Kidney epithelial cell (primary cell): ENCODE measurements around the gene MOB2. TPM values are rescaled to one million over a fixed set of nuclear protein-coding genes. Genes with fewer than 3 reads are reported as not detected.
"Not testable (repeated sequence)": the region's sequence is repeated elsewhere in the genome, so short reads cannot be mapped to it uniquely, and the experiment has no call there.

Source experiments
- DNase-seq: peaks from one replicate; pipeline ENCODE4 v3.0.0-alpha.2; 2010; ENCODE audit warnings: low read depth
- H3K27me3 ChIP-seq: 2 replicates; pipeline ENCODE4 v1.6.0; 2011; ENCODE audit warnings: low read length; ENCODE audit not compliant: control insufficient read depth, insufficient read depth
- H3K36me3 ChIP-seq: 2 replicates; pipeline ENCODE4 v1.5.1; 2011; ENCODE audit warnings: low read length; ENCODE audit not compliant: control insufficient read depth, insufficient read depth
- H3K4me3 ChIP-seq: 2 replicates; pipeline ENCODE4 v1.5.1; 2011; ENCODE audit warnings: low read depth, mild to moderate bottlenecking, control low read depth, low read length
- total RNA-seq: library from RNA; depleted of rRNA; stranded (reverse); fragments of >200 nt; gene quantifications from 2 replicates; pipeline ENCODE4 v1.2.3, GENCODE V29; 2015
- TF ChIP-seq, protein P1 (sequence below): IDR thresholded peaks from 2 replicates; pipeline ENCODE4 v1.5.1; 2011; ENCODE audit warnings: mild to moderate bottlenecking, moderate library complexity, low read length, control low read depth, inconsistent platforms; ENCODE audit not compliant: insufficient read depth, poor library complexity, severe bottlenecking

The MOB2 gene
- total RNA-seq, 1 donor from 2014 or later, result 18.1 TPM

DNA sequence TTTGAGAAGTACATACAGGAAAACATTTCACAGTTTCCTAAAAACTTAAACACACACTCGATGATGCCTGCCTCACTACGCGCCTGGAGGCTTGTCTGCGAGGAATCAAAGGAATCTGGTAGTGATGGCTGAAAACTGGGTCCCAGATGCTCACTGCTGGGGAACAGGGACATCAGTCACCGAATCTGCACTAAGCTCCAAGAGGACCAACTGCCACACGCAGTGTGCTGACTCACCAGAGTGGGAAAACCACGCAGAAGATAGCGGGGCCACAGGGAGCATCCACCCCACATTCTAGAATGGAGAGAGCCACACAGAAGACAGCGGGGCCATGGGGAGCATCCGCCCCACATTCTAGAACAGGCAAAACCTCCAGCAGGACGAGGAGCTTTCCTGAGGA, 24.3 kb upstream of the MOB2 start:
- TF ChIP-seq, protein P1, sequence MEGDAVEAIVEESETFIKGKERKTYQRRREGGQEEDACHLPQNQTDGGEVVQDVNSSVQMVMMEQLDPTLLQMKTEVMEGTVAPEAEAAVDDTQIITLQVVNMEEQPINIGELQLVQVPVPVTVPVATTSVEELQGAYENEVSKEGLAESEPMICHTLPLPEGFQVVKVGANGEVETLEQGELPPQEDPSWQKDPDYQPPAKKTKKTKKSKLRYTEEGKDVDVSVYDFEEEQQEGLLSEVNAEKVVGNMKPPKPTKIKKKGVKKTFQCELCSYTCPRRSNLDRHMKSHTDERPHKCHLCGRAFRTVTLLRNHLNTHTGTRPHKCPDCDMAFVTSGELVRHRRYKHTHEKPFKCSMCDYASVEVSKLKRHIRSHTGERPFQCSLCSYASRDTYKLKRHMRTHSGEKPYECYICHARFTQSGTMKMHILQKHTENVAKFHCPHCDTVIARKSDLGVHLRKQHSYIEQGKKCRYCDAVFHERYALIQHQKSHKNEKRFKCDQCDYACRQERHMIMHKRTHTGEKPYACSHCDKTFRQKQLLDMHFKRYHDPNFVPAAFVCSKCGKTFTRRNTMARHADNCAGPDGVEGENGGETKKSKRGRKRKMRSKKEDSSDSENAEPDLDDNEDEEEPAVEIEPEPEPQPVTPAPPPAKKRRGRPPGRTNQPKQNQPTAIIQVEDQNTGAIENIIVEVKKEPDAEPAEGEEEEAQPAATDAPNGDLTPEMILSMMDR, result no peak
- H3K4me3 ChIP-seq, result no peak overlapping the region
- no peaks in the 10 kb centered on the region for H3K27me3 ChIP-seq
- no peak for DNase-seq
- no peaks in the 10 kb centered on the region for H3K36me3 ChIP-seq

DNA sequence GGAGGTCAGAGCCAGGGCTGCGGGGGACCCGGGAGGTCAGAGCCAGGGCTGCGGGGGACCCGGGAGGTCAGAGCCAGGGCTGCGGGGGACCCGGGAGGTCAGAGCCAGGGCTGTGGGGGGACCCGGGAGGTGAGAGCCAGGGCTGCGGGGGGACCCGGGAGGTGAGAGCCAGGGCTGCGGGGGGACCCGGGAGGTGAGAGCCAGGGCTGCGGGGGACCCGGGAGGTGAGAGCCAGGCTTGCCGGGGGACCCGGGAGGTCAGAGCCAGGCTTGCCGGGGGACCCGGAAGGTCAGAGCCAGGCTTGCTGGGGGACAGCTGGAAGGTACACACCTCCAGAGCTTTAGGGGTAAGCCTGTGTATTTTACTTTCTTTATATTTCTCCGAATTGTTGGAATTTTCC, 23.8 kb upstream of the MOB2 start:
- H3K4me3 ChIP-seq, H3K27me3 ChIP-seq, DNase-seq, H3K36me3 ChIP-seq: not testable (repeated sequence)

DNA sequence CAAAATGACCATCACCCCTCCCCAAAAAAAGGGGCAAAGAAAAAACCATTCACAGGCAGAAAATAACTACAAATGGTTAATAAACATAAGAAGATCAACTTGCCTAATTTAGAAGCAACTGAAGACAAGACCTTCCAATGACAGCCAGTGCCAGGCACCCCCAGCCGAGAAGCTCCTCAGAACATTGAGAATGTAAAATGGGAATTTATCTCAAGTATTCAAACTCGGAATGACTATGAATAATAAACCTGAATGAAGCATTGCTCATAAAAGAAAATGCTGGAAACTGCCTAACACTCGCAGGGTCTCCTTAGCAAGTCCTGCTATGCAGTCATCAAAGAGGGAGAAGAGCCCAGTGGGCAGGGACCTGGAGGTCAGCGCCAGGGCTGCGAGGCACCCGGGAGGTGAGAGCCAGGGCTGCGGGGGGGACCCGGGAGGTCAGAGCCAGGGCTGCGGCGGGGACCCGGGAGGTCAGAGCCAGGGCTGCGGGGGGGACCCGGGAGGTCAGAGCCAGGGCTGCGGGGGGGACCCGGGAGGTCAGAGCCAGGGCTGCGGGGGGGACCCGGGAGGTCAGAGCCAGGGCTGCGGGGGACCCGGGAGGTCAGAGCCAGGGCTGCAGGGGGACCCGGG, 23.2 kb upstream of the MOB2 start:
- H3K36me3 ChIP-seq, result no peaks in the 10 kb centered on the region
- H3K4me3 ChIP-seq, result no peak overlapping the region
- TF ChIP-seq, protein P1, result no peak
- no peak for DNase-seq
- H3K27me3 ChIP-seq, result no peaks in the 10 kb centered on the region

DNA sequence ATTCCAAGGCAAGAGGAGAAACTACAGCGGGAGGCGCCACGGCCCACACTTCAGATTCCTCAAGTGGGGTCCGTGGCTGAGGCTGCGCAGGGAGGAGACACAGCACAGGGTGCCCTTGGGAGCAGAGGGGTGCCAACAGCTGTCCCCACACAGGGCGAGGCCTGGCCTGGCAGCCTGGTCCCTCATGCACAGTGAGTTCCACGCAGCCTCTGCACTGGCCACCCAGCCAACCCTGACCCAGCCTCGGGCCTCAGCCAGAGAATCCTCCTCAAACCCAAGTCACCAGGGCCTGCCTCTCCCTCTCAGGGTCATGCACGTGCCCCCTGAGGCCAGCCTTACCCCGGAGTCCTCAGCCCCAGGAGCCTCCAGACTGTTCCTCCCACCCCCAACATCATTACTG, 22.4 kb upstream of the MOB2 start:
- H3K36me3 ChIP-seq, result no peaks in the 10 kb centered on the region
- no peak overlapping the region for H3K4me3 ChIP-seq
- TF ChIP-seq, protein P1, result no peak
- DNase-seq, result no peak
- H3K27me3 ChIP-seq, result no peaks in the 10 kb centered on the region

DNA sequence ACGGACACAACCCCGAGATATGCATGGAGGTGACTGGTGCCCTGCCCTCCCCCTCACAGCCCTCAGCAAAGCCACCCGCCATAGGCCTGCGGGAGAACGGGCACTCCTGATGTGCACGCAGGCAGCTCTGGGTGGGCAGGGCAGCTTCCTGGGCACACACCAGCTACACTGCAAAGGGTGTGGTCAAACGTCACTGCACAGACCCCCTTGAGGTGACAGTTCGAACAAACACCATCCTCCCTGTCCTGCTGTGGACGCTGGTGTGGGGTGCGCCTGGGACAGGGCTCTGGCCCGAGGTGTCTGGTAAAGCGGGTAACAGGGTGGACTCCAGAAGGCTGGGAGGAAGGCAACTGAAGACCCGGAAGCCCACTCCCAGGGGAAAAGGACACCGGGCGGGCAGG, 21.9 kb upstream of the MOB2 start:
- TF ChIP-seq, protein P1, result no peak
- Histone ChIP-seq H3K4me3 (no peak overlapping the region), H3K27me3 (no peaks in the 10 kb centered on the region), H3K36me3 (no peaks in the 10 kb centered on the region)
- no peak for DNase-seq

DNA sequence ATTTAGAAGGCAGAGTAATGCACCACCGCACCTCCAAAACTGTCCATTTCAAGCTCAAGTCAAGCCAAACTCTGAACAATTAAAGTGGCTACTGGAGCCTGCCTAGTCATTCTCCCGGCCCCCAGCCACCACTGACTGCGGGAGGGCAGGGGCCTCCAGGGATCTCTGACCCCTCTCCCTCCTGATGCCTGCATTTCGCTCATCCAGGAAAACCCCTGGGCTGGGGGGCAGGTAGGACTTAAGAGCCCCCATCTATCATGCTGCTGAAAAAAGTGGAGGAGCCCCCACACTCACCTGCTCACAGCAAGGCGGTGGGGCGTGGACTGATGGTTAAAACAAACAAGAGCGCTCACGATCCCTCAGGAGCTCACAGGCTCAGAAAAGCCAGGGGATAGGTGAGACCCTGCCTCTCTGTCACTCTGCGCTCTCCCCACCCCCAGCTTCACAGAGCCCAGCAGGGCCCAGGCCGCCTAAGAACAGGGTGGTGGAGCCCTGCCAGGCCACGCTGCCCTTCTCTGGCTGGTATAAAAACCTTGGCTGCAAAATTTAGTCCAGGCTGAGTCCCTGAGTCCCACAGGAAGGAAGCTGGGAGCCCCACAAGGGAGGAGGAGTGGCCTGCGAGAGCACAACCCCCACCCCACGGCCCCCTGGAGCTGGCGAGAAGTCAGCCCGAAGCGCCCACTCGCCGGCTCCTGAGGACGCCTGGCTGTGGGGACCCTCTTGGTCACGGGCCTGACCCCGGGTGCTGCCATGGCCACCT, 21.0 kb upstream of the MOB2 start:
- Histone ChIP-seq H3K27me3 (no peaks in the 10 kb centered on the region), H3K4me3 (no peak overlapping the region), H3K36me3 (no peaks in the 10 kb centered on the region)
- DNase-seq, result no peak
- TF ChIP-seq, protein P1, result no peak
